K562 (cell line): Measurements from ENCODE around the gene UBR4. TPM values are rescaled to one million over a fixed set of nuclear protein-coding genes. Genes with fewer than 3 reads are reported as not detected.

Experiments
- ATAC-seq: fragments of 200-7000 bp; cut with Tn5 transposase; 3 replicates; pipeline ENCODE4 v1.9.1; 2020; ENCODE audit warnings: moderate library complexity
- BruUV-seq: library from RNA; stranded (reverse); fragments of 400-500 nt; replicated peaks from 2 replicates; lab custom pipeline; 2021; lab: Mats Ljungman, UMichigan
- CTCF ChIA-PET: fragments of 300-600 bp; formaldehyde crosslinking; extraction: SDS; loops from one replicate; lab custom pipeline; 2021; ENCODE audit warnings: low intra/inter-chr PET ratio; lab: Yijun Ruan, JAX
- POLR2A ChIA-PET: fragments of 300-600, 350-650 bp; sonication (Branson Sonifier 250); formaldehyde crosslinking; extraction: SDS; loops from one replicate; lab custom pipeline; 2021; ENCODE audit warnings: antibody characterized with exemption, inconsistent platforms; lab: Yijun Ruan, JAX
- DNase-seq, 4 experiments: peaks; one replicate each; pipeline versions ENCODE4 v3.0.0 to v3.0.0-alpha.2; 2011 to 2018; ENCODE audit warnings: low spot score in 3 of 4, mixed read lengths in 3 of 4; ENCODE audit errors: extremely low read depth in 1 of 4
- FAIRE-seq: peaks from 2 replicates; lab custom pipeline; 2011; peaks lifted over from hg19 to GRCh38; lab: Jason Lieb, UNC
- H2AFZ ChIP-seq: 2 replicates; pipeline ENCODE4 v1.6.0; 2011; ENCODE audit warnings: low read depth, low read length, control low read depth, inconsistent platforms
- H3K27ac ChIP-seq: fragments of 200-600 bp; 3 replicates; pipeline ENCODE4 v1.8.0; 2011; ENCODE audit warnings: low read depth, mild to moderate bottlenecking, control low read depth, inconsistent platforms, low read length, moderate library complexity, mixed read lengths; ENCODE audit errors: extremely low read depth
- H3K27me3 ChIP-seq, 2 experiments: fragments of 300-600 bp in 1 of 2; 2 replicates in 1 of 2; 3 replicates in 1 of 2; pipeline versions ENCODE4 v1.6.0 to v1.8.0; 2011; ENCODE audit warnings: inconsistent platforms in 2 of 2, low read length in 2 of 2, mild to moderate bottlenecking in 1 of 2, mixed read lengths in 1 of 2, moderate library complexity in 1 of 2; ENCODE audit not compliant: control insufficient read depth in 2 of 2, insufficient read depth in 2 of 2
- H3K36me3 ChIP-seq: fragments of 300-600 bp; 3 replicates; pipeline ENCODE4 v1.8.0; 2011; ENCODE audit warnings: mild to moderate bottlenecking, low read length, inconsistent platforms; ENCODE audit not compliant: control insufficient read depth, insufficient read depth
- H3K4me1 ChIP-seq, 2 experiments: fragments of 200-600 bp in 1 of 2; replicated peaks in 1 of 2; 2 replicates in 1 of 2; 3 replicates in 1 of 2; pipeline versions ENCODE4 v1.5.1 to v1.8.0; 2011; ENCODE audit warnings: inconsistent platforms in 2 of 2, low read length in 2 of 2, mild to moderate bottlenecking in 1 of 2, mixed read lengths in 1 of 2, moderate library complexity in 1 of 2; ENCODE audit not compliant: control insufficient read depth in 2 of 2, insufficient read depth in 2 of 2
- H3K4me2 ChIP-seq: 2 replicates; pipeline ENCODE4 v1.6.1; 2011; ENCODE audit warnings: low read length, control low read depth, inconsistent platforms, mixed read lengths; ENCODE audit not compliant: insufficient read depth
- H3K4me3 ChIP-seq: fragments of 200-600 bp; sonication (generic), shearing (Covaris generic); 2 replicates; pipeline ENCODE4 v1.5.1; 2016; ENCODE audit warnings: control low read depth, inconsistent platforms
- H3K79me2 ChIP-seq: fragments of 200-600 bp; 3 replicates; pipeline ENCODE4 v1.8.0; 2011; ENCODE audit warnings: low read length, inconsistent platforms; ENCODE audit not compliant: control insufficient read depth, insufficient read depth
- H3K9ac ChIP-seq, 2 experiments: 2 replicates each; pipeline versions ENCODE4 v1.6.0 to v1.6.1; 2011; ENCODE audit warnings: low read depth in 2 of 2, low read length in 2 of 2, control low read depth in 1 of 2, inconsistent platforms in 1 of 2, mild to moderate bottlenecking in 1 of 2, mixed read lengths in 1 of 2; ENCODE audit not compliant: insufficient read depth in 1 of 2
- H3K9me1 ChIP-seq: one replicate; pipeline ENCODE4 v1.6.0; 2011; ENCODE audit warnings: inconsistent platforms, mild to moderate bottlenecking, low read length, moderate library complexity; ENCODE audit not compliant: control insufficient read depth, insufficient read depth
- H3K9me3 ChIP-seq: replicated peaks from 2 replicates; pipeline ENCODE4 v1.5.1; 2011; ENCODE audit warnings: low read depth, low read length, inconsistent platforms; ENCODE audit not compliant: control insufficient read depth, insufficient read depth
- H4K20me1 ChIP-seq: replicated peaks from 2 replicates; pipeline ENCODE4 v1.6.1; 2011; ENCODE audit warnings: low read length, inconsistent platforms, mixed read lengths; ENCODE audit not compliant: control insufficient read depth, insufficient read depth
- CBX5 ChIP-seq: IDR thresholded peaks from 2 replicates; pipeline ENCODE4 v1.6.1; 2014; ENCODE audit warnings: low read depth, borderline replicate concordance
- GABPB1 ChIP-seq: sonication (generic); formaldehyde crosslinking; IDR thresholded peaks from 2 replicates; pipeline ENCODE4 v1.8.0; 2022; ENCODE audit warnings: mild to moderate bottlenecking, missing genetic modification reagents
- HMG20A ChIP-seq: fragments of 450-650 bp; formaldehyde crosslinking; conservative IDR thresholded peaks from 2 replicates; pipeline ENCODE4 v1.4.0; 2020; ENCODE audit warnings: mild to moderate bottlenecking, mixed read lengths
- ILK ChIP-seq: fragments of 450-650 bp; IDR thresholded peaks from 2 replicates; pipeline ENCODE4 v1.6.1; 2016; ENCODE audit warnings: missing genetic modification characterization, low read depth, mild to moderate bottlenecking, missing compliant biosample characterization, moderate library complexity, borderline replicate concordance
- NCOA2 ChIP-seq, 2 experiments: fragments of 450-650 bp; IDR thresholded peaks; 2 replicates each; pipeline ENCODE4 v1.6.1; 2018; ENCODE audit warnings: mild to moderate bottlenecking in 2 of 2, moderate library complexity in 1 of 2; ENCODE audit not compliant: partially characterized antibody in 2 of 2
- PYGO2 ChIP-seq: fragments of 450-650 bp; IDR thresholded peaks from 2 replicates; pipeline ENCODE4 v1.6.1; 2016; ENCODE audit warnings: mild to moderate bottlenecking, missing genetic modification characterization, moderate library complexity, missing compliant biosample characterization
- WGBS: fragments of 100-300 bp; shearing (Covaris generic); methylation state at CpG from one replicate; pipeline ENCODE4 v1.1.6; 2016; ENCODE audit warnings: low coverage, mixed read lengths; ENCODE audit not compliant: insufficient coverage; ENCODE audit errors: missing lambda C conversion rate; 5-methylcytosine and 5-hydroxymethylcytosine counted together
- in situ Hi-C: fragments of 300-500 bp; cut with MboI; formaldehyde crosslinking; loops from 4 replicates; pipeline ENCODE4 v1.15.0; 2018; ENCODE audit warnings: inconsistent platforms, mixed read lengths
- intact Hi-C: fragments of 100-400 bp; cut with micrococcal nuclease; formaldehyde crosslinking; loops from 2 replicates; pipeline ENCODE4 v1.14.2; 2022
- polyA plus RNA-seq, 8 experiments: library from polyadenylated mRNA; depleted of rRNA in 4 of 8; stranded (reverse) in 5 of 8; unstranded in 3 of 8; fragments of >200 nt; fragmentation: Nextera tagmentation in 2 of 8; fragmentation: Illumina TruSeq in 1 of 8; extraction: Ambion mirVana in 2 of 8; extraction: Trizol in 1 of 8; gene quantifications; 2 replicates each; pipeline versions ENCODE4 v1.2.1 to v1.2.3, GENCODE V29; 2011 to 2014; ENCODE audit warnings: inconsistent platforms in 1 of 8, missing spikeins in 1 of 8
- total RNA-seq, 7 experiments: library from RNA; depleted of rRNA in 6 of 7; stranded (reverse); fragments of >200 nt in 6 of 7; fragmentation: Illumina TruSeq in 2 of 7; extraction: Trizol in 2 of 7; gene quantifications; 2 replicates each; pipeline versions ENCODE4 v1.2.1 to v1.2.3, GENCODE V29; 2011 to 2021; ENCODE audit warnings: low replicate concordance in 1 of 7
- TF ChIP-seq, protein P1 (sequence below): sonication (generic); formaldehyde crosslinking; IDR thresholded peaks from 2 replicates; pipeline ENCODE4 v1.8.0; 2022; ENCODE audit warnings: mild to moderate bottlenecking, low read depth, missing genetic modification reagents

UBR4 gene
- total and polyA plus RNA-seq, 9 of the 15 experiments (the other 6 are each of a cell fraction or from before 2014, with no cell fraction given): 55.4 to 277 (median 123) TPM

DNA sequence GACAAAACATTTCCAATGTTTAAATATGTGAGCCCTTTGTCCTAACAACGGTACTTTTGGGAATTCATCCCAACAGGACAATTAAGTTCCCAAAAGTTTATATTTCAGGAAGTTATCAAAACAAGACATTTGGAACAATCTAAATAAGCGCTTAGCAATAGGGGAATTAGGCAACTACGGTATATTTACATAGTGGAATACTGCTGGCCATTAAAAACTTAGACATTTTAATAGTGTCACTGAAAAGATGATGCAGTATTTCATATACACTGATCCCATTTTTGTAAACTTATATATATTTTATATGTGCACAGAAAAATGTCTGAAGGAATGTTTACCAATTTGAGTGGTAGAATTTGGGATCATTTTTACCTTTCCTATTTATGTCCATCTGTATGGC is 20.8 kb downstream of the UBR4 start:
- Histone ChIP-seq H3K27me3 (no peaks in the 10 kb centered on the region), H3K9me3 (no peaks in the 10 kb centered on the region), H3K9ac (no peak overlapping the region), H3K4me2 (no peak overlapping the region), H3K79me2 (peaks cover 14% of the 10 kb centered on the region; the same call in 2 of the 3 replicates), H2AFZ (no peak overlapping the region)
- no peak for FAIRE-seq
- in situ Hi-C loops (no loop called here), intact Hi-C loops (loop anchor here (10.0 kb wide), 1 partner anchor 466 kb away; no protein-coding TSS in a partner anchor)
- TF ChIP-seq ILK (no peak), PYGO2 (tag) (no peak), HMG20A (CRISPR knock-in tag) (no peak), NCOA2 (IDR thresholded peaks at IDR 0.05; ENCODE audit: partially characterized antibody in 2 of 2) (no peak), CBX5 (no peak)
- TF ChIP-seq, all 486 proteins: peak for 0
- peaks cover 95% of the 10 kb centered on the region for H3K36me3 ChIP-seq
- DNase-seq (no peak), ATAC-seq (no peak)
- H3K9me1 ChIP-seq: no peaks in the 10 kb centered on the region
- no peak overlapping the region for H3K4me3 ChIP-seq
- BruUV-seq: no TSS peak
- no peaks in the 10 kb centered on the region for H3K4me1 ChIP-seq
- H4K20me1 ChIP-seq: no peaks in the 10 kb centered on the region
- 97% methylated on average over 3 of the region's 3 CpGs for WGBS
- no peak overlapping the region for H3K27ac ChIP-seq
- POLR2A ChIA-PET: interaction anchor here (0.5 to 2.2 kb wide), 3 partner anchors 9 to 44 kb away, joined by 3 to 10 read pairs (median 3); no protein-coding TSS in a partner anchor
- CTCF ChIA-PET: no interaction called here

- Histone ChIP-seq H3K9ac (no peak overlapping the region), H3K4me1 (no peaks in the 10 kb centered on the region), H3K4me3 (no peak overlapping the region), H3K4me2 (no peak overlapping the region), H3K9me3 (no peaks in the 10 kb centered on the region), H3K9me1 (no peaks in the 10 kb centered on the region), H2AFZ (no peak overlapping the region), H4K20me1 (no peaks in the 10 kb centered on the region), H3K79me2 (peaks cover 14% of the 10 kb centered on the region; the same call in 2 of the 3 replicates), H3K27ac (no peak overlapping the region), H3K27me3 (no peaks in the 10 kb centered on the region), H3K36me3 (peaks cover 94% of the 10 kb centered on the region)
- BruUV-seq: no TSS peak
- in situ Hi-C loops (no loop called here), intact Hi-C loops (loop anchor here (10.0 kb wide), 1 partner anchor 467 kb away; no protein-coding TSS in a partner anchor)
- ChIA-PET CTCF (no interaction called here), POLR2A (no interaction called here)
- no peak for DNase-seq
- ATAC-seq: no peak
- TF ChIP-seq, protein P1, sequence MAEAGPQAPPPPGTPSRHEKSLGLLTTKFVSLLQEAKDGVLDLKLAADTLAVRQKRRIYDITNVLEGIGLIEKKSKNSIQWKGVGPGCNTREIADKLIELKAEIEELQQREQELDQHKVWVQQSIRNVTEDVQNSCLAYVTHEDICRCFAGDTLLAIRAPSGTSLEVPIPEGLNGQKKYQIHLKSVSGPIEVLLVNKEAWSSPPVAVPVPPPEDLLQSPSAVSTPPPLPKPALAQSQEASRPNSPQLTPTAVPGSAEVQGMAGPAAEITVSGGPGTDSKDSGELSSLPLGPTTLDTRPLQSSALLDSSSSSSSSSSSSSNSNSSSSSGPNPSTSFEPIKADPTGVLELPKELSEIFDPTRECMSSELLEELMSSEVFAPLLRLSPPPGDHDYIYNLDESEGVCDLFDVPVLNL (CRISPR knock-in tag): no peak
- no peak for TF ChIP-seq GABPB1 (CRISPR knock-in tag)
- no peak for FAIRE-seq
Measured at GRCh38 chr1:19187852-19188251, 22.2 kb downstream of the UBR4 start.
